PFSK-1 (cell line): ENCODE results near the gene ARSG.

Experiments used
- FOXP2 ChIP-seq: optimal IDR thresholded peaks from 2 replicates; pipeline ENCODE3; 2011; ENCODE audit warnings: borderline replicate concordance, control low read depth, inconsistent platforms; ENCODE audit not compliant: insufficient read depth; ENCODE audit errors: extremely low read length, extremely low read depth
- POLR2AphosphoS5 ChIP-seq: IDR thresholded peaks from 2 replicates; pipeline ENCODE4 v1.6.1; 2012; ENCODE audit warnings: low read depth, mild to moderate bottlenecking, control low read depth, low read length, moderate library complexity
- SIN3A ChIP-seq: IDR thresholded peaks from 2 replicates; pipeline ENCODE4 v1.6.1; 2012; ENCODE audit warnings: mild to moderate bottlenecking, low read length, moderate library complexity, borderline replicate concordance; ENCODE audit not compliant: insufficient read depth
- TAF1 ChIP-seq: IDR thresholded peaks from 2 replicates; pipeline ENCODE4 v1.6.1; 2012; ENCODE audit warnings: low read length, control low read depth, borderline replicate concordance; ENCODE audit not compliant: insufficient read depth
- TF ChIP-seq, protein P1 (sequence below), 2 experiments: IDR thresholded peaks; 2 replicates each; pipeline versions ENCODE4 v1.6.1 to v1.8.0; 2011 to 2012; ENCODE audit warnings: low read depth in 2 of 2, low read length in 2 of 2, control low read depth in 1 of 2, inconsistent platforms in 1 of 2, mild to moderate bottlenecking in 1 of 2, moderate library complexity in 1 of 2; ENCODE audit not compliant: insufficient read depth in 1 of 2

The ARSG gene

DNA sequence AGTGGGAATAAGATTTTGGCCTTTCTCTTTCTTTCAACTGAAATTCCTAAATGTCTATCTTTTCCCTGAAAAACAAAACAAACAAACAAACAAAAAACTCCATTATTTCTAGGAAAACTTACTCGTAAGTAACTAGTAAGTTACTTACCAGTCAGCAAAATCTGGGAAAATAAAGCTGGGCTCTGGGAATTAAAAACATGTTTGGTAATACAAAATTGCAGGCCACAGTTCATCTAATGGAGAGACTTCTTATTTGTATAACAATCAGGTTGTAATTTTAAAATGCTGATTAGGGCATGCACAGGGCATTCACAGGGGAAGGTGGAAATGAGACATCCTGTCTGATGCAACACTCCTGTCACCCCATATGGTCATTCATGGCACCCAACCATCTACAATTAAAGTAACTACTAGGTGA lies 169.8 kb downstream of the ARSG start:
- no peak for TF ChIP-seq FOXP2
- TF ChIP-seq TAF1 = no peak
- TF ChIP-seq SIN3A = no peak
- TF ChIP-seq, protein P1, sequence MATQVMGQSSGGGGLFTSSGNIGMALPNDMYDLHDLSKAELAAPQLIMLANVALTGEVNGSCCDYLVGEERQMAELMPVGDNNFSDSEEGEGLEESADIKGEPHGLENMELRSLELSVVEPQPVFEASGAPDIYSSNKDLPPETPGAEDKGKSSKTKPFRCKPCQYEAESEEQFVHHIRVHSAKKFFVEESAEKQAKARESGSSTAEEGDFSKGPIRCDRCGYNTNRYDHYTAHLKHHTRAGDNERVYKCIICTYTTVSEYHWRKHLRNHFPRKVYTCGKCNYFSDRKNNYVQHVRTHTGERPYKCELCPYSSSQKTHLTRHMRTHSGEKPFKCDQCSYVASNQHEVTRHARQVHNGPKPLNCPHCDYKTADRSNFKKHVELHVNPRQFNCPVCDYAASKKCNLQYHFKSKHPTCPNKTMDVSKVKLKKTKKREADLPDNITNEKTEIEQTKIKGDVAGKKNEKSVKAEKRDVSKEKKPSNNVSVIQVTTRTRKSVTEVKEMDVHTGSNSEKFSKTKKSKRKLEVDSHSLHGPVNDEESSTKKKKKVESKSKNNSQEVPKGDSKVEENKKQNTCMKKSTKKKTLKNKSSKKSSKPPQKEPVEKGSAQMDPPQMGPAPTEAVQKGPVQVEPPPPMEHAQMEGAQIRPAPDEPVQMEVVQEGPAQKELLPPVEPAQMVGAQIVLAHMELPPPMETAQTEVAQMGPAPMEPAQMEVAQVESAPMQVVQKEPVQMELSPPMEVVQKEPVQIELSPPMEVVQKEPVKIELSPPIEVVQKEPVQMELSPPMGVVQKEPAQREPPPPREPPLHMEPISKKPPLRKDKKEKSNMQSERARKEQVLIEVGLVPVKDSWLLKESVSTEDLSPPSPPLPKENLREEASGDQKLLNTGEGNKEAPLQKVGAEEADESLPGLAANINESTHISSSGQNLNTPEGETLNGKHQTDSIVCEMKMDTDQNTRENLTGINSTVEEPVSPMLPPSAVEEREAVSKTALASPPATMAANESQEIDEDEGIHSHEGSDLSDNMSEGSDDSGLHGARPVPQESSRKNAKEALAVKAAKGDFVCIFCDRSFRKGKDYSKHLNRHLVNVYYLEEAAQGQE (IDR thresholded peaks at IDR 0.05; ENCODE audit: insufficient read depth in 1 of 2, low read depth in 2 of 2, low read length in 2 of 2) = no peak
- no peak for TF ChIP-seq POLR2AphosphoS5

DNA sequence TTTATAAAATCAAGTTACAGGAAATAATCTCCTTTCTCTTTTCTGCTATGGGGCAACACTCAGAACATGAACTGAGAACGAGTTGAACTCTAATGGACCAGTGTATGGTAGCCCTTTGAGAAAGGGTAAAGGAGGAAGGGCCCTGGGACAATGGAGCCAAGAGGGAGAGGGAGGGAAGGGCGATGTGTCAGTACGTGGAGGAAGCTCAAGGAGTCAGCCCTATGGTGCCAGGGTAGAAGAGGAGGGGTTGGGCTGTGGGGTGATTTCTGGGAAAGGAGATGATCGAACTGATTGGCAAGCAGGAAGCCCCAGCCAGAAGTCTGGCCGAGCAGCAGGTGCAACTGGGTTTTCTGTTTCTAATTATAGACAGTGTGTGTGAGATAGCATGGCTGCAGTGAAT lies 170.3 kb downstream of the ARSG start:
- TF ChIP-seq FOXP2 = no peak
- no peak for TF ChIP-seq POLR2AphosphoS5

DNA sequence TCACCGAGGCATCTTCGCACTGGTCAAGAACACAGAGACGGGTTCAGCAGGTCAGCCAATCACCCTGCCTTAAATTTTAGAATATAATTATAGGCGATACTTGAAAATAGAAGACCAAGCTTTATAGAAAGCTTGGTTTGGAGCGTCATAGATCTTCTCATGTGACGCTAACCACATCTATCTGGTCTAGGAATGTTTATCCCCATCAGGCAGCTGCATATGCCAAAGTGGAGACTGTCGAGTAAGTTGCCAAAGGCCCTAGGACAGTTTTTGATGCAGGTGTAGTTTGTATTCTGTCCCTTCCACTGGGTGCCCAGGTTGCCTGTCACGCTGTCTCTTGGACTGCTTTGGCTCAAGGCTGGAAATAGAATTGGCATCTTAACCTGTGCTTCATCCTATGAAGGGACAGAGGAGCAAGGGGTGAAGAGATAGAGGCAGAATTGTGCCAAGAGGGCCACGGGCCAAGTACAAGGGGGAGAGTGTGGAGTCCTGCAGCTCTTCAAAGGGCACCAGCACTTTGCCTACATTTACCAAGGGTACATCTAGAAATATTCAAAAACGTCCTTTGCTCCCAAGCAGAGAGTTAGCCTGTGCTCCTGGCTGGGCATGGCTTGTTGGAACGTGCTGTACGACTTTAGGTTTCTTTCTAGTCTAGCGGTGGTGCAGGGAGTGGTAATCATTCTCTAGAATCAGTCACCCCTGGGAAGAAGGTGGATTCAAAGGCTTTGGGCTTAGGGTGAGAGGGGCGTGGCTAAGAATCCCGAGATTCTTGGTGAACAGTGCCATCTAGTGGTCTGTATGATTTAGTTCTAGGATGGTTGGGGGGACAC lies 171.3 kb downstream of the ARSG start:
- TF ChIP-seq SIN3A = no peak
- TF ChIP-seq, protein P1 (IDR thresholded peaks at IDR 0.05; ENCODE audit: insufficient read depth in 1 of 2, low read depth in 2 of 2, low read length in 2 of 2) = no peak
- no peak for TF ChIP-seq FOXP2
- TF ChIP-seq POLR2AphosphoS5 = no peak
- no peak for TF ChIP-seq TAF1

DNA sequence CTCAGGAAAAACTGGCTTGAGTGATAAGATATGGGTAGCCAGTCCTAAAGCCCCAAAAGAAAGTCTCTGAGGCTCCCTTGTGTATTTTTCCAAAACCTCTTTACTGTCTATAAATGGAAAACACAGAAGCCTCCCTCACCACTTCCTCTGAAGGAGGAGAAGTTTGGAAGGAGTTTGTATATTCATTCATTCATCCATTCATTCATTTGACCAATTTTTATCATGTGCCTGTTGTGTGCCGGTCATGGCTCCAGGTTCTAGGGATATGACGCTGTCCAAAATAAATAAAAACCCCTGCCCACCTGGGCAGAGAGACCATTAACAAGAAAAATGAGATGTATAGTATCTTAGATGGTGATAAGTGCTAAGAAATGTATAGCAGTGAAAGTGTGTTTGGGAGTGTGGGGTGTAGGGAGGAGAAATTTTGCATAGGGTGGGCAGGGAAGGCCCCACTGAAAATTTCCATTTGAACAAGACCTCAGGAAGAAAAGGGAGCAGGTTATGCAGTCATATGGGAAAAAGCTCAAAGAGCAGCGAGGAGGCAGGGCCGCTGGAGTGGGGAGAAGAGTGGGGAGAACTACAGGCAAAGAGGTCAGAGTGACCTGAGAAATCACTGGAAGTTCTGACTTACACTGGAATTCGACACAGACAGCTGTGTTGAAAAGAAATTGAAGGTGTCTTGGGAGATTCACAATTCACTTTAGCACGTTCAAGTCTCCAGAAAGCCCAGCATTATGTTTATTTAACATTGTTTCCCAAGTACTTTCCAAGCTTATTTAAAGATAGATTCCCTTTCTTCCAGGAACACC lies 172.1 kb downstream of the ARSG start:
- TF ChIP-seq FOXP2 = no peak
- TF ChIP-seq, protein P1 (IDR thresholded peaks at IDR 0.05; ENCODE audit: insufficient read depth in 1 of 2, low read depth in 2 of 2, low read length in 2 of 2) = no peak
- no peak for TF ChIP-seq POLR2AphosphoS5
- no peak for TF ChIP-seq SIN3A
- no peak for TF ChIP-seq TAF1

DNA sequence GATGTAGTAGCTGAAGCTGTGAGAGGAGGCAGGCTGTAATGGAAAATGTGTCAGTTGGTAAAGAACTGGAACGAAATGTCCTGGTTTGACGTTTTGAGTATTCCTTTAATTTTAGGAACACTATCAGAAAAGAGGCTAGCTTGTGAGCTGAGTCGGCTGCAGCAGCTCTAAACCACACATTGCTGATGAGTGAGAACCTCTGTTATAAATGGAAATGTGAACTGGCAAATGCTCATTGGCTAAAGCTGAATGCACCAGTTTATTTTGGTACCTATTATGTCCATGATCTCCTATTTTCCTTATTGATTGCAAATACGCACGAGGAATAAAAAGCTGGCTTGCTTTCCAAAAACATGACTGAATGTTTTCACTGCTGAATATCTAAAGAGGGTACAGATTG lies 177.0 kb downstream of the ARSG start:
- TF ChIP-seq POLR2AphosphoS5 = no peak

DNA sequence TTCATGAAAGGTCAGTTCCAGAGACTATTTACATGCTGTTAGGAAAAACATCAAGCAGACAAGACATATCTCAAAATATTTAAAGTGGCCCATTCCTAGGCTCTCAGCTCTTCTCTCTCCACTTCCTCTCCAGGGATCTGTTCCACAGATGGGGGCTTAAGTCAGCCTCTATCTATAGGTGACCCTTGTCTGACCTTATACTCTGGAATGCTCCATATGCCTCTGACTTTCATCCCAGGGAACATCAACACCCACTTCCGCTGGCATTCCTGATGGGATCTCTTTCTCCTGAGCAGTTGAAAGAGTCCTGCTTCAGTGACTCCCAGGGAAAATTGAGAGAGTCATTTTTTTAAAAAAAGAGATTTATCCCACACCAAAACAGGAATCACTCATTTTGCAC lies 177.5 kb downstream of the ARSG start:
- TF ChIP-seq POLR2AphosphoS5 = no peak
- no peak for TF ChIP-seq SIN3A
- TF ChIP-seq, protein P1 (IDR thresholded peaks at IDR 0.05; ENCODE audit: insufficient read depth in 1 of 2, low read depth in 2 of 2, low read length in 2 of 2) = no peak
- TF ChIP-seq TAF1 = no peak
- no peak for TF ChIP-seq FOXP2
